Thyroid gland (tissue), 4 donors: ENCODE results near the gene TMEM125.

Experiments
- CTCF ChIP-seq, 6 experiments: fragments of 200-600 bp in 3 of 6; fragments of 450-650 bp in 3 of 6; sonication (generic) in 3 of 6; IDR thresholded peaks; one replicate each; pipeline ENCODE4 v1.5.1; 2016 to 2019; ENCODE audit warnings: antibody characterized with exemption in 6 of 6, mild to moderate bottlenecking in 2 of 6, inconsistent platforms in 1 of 6, moderate library complexity in 1 of 6
- POLR2A ChIP-seq, 2 donors: fragments of 450-650 bp; IDR thresholded peaks; one replicate each; pipeline ENCODE4 v1.6.1; 2017; ENCODE audit warnings: antibody characterized with exemption in 2 of 2, mild to moderate bottlenecking in 2 of 2, moderate library complexity in 1 of 2

- TF ChIP-seq POLR2A (IDR thresholded peaks at IDR 0.05) (no peak), CTCF (IDR thresholded peaks at IDR 0.05) (no peak)
These were observed 39.7 kb downstream of the TMEM125 start for GRCh38 chr1:43309405-43310025.
